Transverse colon (tissue), 4 donors: ENCODE measurements around the gene NIPSNAP3A. TPM values are rescaled to one million over a fixed set of nuclear protein-coding genes. Genes with fewer than 3 reads are reported as not detected.

Source experiments
- DNase-seq: peaks from one replicate; pipeline ENCODE4 v3.0.0-alpha.2; 2019
- H3K27ac ChIP-seq, 4 donors: fragments of 200-600 bp; sonication (generic); 2 replicates each; pipeline ENCODE4 v1.5.1; 2016 to 2018; ENCODE audit warnings: inconsistent platforms in 4 of 4
- H3K27me3 ChIP-seq: fragments of 200-600 bp; sonication (generic); 2 replicates; pipeline ENCODE4 v1.5.1; 2017; ENCODE audit warnings: inconsistent platforms
- H3K36me3 ChIP-seq, 4 donors: fragments of 200-600 bp; sonication (generic); 2 replicates each; pipeline ENCODE4 v1.5.1; 2017 to 2019; ENCODE audit warnings: inconsistent platforms in 4 of 4
- H3K4me1 ChIP-seq, 4 donors: fragments of 200-600 bp; sonication (generic); 2 replicates each; pipeline ENCODE4 v1.5.1; 2017 to 2020; ENCODE audit warnings: inconsistent platforms in 4 of 4
- H3K4me3 ChIP-seq, 4 donors: fragments of 200-600 bp; sonication (generic); 1 replicate in 1 of 4; 2 replicates in 3 of 4; pipeline versions ENCODE4 v1.5.1 to v1.6.1; 2017 to 2019; ENCODE audit warnings: inconsistent platforms in 4 of 4
- H3K9me3 ChIP-seq, 2 donors: fragments of 200-600 bp; sonication (generic); 2 replicates each; pipeline ENCODE4 v1.5.1; 2017 to 2019; ENCODE audit warnings: inconsistent platforms in 2 of 2
- CTCF ChIP-seq, 5 experiments: fragments of 200-600 bp in 3 of 5; fragments of 450-650 bp in 2 of 5; sonication (generic) in 3 of 5; IDR thresholded peaks; 1 replicate in 2 of 5; 2 replicates in 3 of 5; pipeline ENCODE4 v1.5.1; 2016 to 2017; ENCODE audit warnings: antibody characterized with exemption in 5 of 5, inconsistent platforms in 3 of 5, mild to moderate bottlenecking in 2 of 5, moderate library complexity in 1 of 5
- EP300 ChIP-seq: sonication (generic); formaldehyde crosslinking; IDR thresholded peaks from one replicate; pipeline ENCODE4 v1.6.1; 2017; ENCODE audit warnings: antibody characterized with exemption, low read depth
- POLR2A ChIP-seq: fragments of 450-650 bp; IDR thresholded peaks from one replicate; pipeline ENCODE4 v1.6.1; 2016; ENCODE audit warnings: antibody characterized with exemption, mild to moderate bottlenecking, moderate library complexity
- POLR2AphosphoS5 ChIP-seq, 3 donors: sonication (generic); formaldehyde crosslinking; IDR thresholded peaks; one replicate each; pipeline ENCODE4 v1.6.1; 2016; ENCODE audit warnings: antibody characterized with exemption in 3 of 3
- WGBS, 2 donors: methylation state at CpG; one replicate each; pipeline ENCODE4 v1.1.5; 2018; ENCODE audit warnings: low coverage in 1 of 2; 5-methylcytosine and 5-hydroxymethylcytosine counted together
- in situ Hi-C, 4 donors: fragments of 200-750 bp; cut with MboI; loops; one replicate each; pipeline versions ENCODE4 v1.15.0 to v1.15.1; 2017; ENCODE audit warnings: low sequenced_read_pairs in 3 of 4, low pct_ligation_motif_present in 1 of 4, low pct_unique_long_range_greater_than_20kb in 1 of 4
- intact Hi-C: fragments of 100-400 bp; cut with DNase I; formaldehyde crosslinking; loops from one replicate; pipeline ENCODE4 v1.15.1; 2023; ENCODE audit warnings: low total_unique reads
- total RNA-seq, 4 donors: library from RNA; depleted of rRNA; stranded (reverse); fragments of >200 nt; gene quantifications; one replicate each; pipeline ENCODE4 v1.1.0, GENCODE V29; 2016

Gene NIPSNAP3A
- total RNA-seq, 4 donors from 2014 or later, result 2.6 to 56.3 (median 22.5) TPM

GRCh38 chr9:104738452-104738851 lies 9.0 kb upstream of the NIPSNAP3A start:
- WGBS, 2 donors, result 72 to 83% methylated on average over 2 to 3 of the region's 3 CpGs
- H3K27ac ChIP-seq, result no peak overlapping the region
- no peaks in the 10 kb centered on the region for H3K36me3 ChIP-seq
- no peak overlapping the region for H3K4me3 ChIP-seq
- H3K27me3 ChIP-seq, result no peaks in the 10 kb centered on the region
- peaks cover 0 to 3% (median 0%) of the 10 kb centered on the region in 4 donors for H3K4me1 ChIP-seq
- no peak for TF ChIP-seq POLR2AphosphoS5 (IDR thresholded peaks at IDR 0.05)
- TF ChIP-seq EP300, result no peak
- TF ChIP-seq CTCF (IDR thresholded peaks at IDR 0.05), result no peak
- intact Hi-C loops (no loop called here), in situ Hi-C loops (no loop called here)
- DNase-seq, result no peak
- H3K9me3 ChIP-seq, result no peaks in the 10 kb centered on the region

GRCh38 chr9:104740621-104741020 lies 6.9 kb upstream of the NIPSNAP3A start:
- Histone ChIP-seq H3K4me3 (no peak overlapping the region), H3K27me3 (no peaks in the 10 kb centered on the region), H3K4me1 (peaks cover 0 to 3% (median 0%) of the 10 kb centered on the region in 4 donors), H3K36me3 (no peaks in the 10 kb centered on the region), H3K9me3 (no peaks in the 10 kb centered on the region), H3K27ac (no peak overlapping the region)
- intact Hi-C loops (no loop called here), in situ Hi-C loops (no loop called here)
- WGBS, 2 donors, result 27 to 46% methylated on average over 1 of the region's 1 CpG
- TF ChIP-seq POLR2AphosphoS5 (IDR thresholded peaks at IDR 0.05), result no peak
- no peak for TF ChIP-seq POLR2A
- no peak for DNase-seq

GRCh38 chr9:104743376-104743985 lies 4.0 kb upstream of the NIPSNAP3A start:
- DNase-seq, result no peak
- no peak overlapping the region for H3K4me3 ChIP-seq
- H3K4me1 ChIP-seq, result peaks cover 0 to 13% (median 4%) of the 10 kb centered on the region in 4 donors
- H3K36me3 ChIP-seq, result no peaks in the 10 kb centered on the region
- H3K27ac ChIP-seq, result no peak overlapping the region
- H3K9me3 ChIP-seq, result no peaks in the 10 kb centered on the region
- intact Hi-C loops (no loop called here), in situ Hi-C loops (no loop called here)
- no peaks in the 10 kb centered on the region for H3K27me3 ChIP-seq
- peak; percentile 62 to 75 (median 67) for TF ChIP-seq CTCF (IDR thresholded peaks at IDR 0.05)
- no peak for TF ChIP-seq POLR2A
- TF ChIP-seq EP300, result no peak
- 28 to 34% methylated on average over 4 to 7 of the region's 7 CpGs for WGBS, 2 donors

- in situ Hi-C loops (no loop called here), intact Hi-C loops (no loop called here)
- Histone ChIP-seq H3K4me1 (peaks cover 4 to 25% (median 12%) of the 10 kb centered on the region in 4 donors), H3K36me3 (no peaks in the 10 kb centered on the region), H3K9me3 (no peaks in the 10 kb centered on the region), H3K27me3 (no peaks in the 10 kb centered on the region), H3K27ac (no peak overlapping the region), H3K4me3 (no peak overlapping the region)
- no peak for DNase-seq
- WGBS, 2 donors, result 58 to 76% methylated on average over 1 of the region's 1 CpG
- TF ChIP-seq POLR2A (no peak), EP300 (no peak), CTCF (IDR thresholded peaks at IDR 0.05) (no peak), POLR2AphosphoS5 (IDR thresholded peaks at IDR 0.05) (no peak)
Observed at GRCh38 chr9:104745852-104746251, 1.6 kb upstream of the NIPSNAP3A start.

- no peak for DNase-seq
- peaks cover 4 to 22% (median 12%) of the 10 kb centered on the region in 4 donors for H3K4me1 ChIP-seq
- peaks cover 0 to under 1% (median 0%) of the 10 kb centered on the region in 4 donors for H3K36me3 ChIP-seq
- H3K27ac ChIP-seq, result no peak overlapping the region
- TF ChIP-seq POLR2AphosphoS5 (IDR thresholded peaks at IDR 0.05) (no peak), EP300 (no peak), CTCF (IDR thresholded peaks at IDR 0.05) (no peak), POLR2A (no peak)
- WGBS, 2 donors, result 73 to 83% methylated on average over 2 of the region's 2 CpGs
- intact Hi-C loops, result no loop called here
- no peak overlapping the region for H3K4me3 ChIP-seq
- no peaks in the 10 kb centered on the region for H3K27me3 ChIP-seq
- in situ Hi-C loops, result no loop called here
- H3K9me3 ChIP-seq, result no peaks in the 10 kb centered on the region
Observed at GRCh38 chr9:104746285-104746684, 1.2 kb upstream of the NIPSNAP3A start.
